GM20000 (cell line): ENCODE measurements around the gene LRRC15.

Experiments
- DNase-seq: peaks from one replicate; pipeline ENCODE4 v3.0.0; 2012; ENCODE audit warnings: low spot score
- TF ChIP-seq, protein P1 (sequence below): IDR thresholded peaks from 2 replicates; pipeline ENCODE4 v1.5.1; 2012; ENCODE audit warnings: mild to moderate bottlenecking, control low read depth; ENCODE audit errors: extremely low read depth, missing control alignments

The LRRC15 gene

DNA sequence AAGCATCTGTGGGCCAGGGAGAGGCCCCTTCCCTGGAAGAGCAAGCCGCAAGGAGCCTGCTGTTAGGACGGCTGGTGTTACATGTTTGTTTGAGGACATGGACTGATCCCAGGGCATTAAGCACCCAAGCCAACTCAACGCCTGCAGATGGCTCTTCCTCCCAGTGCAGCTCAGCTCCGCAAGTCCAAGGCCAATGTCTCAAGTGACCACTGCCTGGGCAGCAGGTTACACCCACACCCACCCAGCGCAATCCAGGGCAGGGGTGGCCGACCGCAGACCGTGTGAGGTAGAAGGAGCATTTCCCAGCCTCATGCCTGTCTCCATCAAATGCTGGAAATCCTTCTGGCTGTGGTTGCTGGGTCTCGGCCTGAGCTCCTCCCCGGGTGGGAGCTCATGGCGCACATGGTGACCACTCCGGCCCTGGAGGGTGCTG is 15.0 kb upstream of the LRRC15 start:
- DNase-seq = no peak
- TF ChIP-seq, protein P1, sequence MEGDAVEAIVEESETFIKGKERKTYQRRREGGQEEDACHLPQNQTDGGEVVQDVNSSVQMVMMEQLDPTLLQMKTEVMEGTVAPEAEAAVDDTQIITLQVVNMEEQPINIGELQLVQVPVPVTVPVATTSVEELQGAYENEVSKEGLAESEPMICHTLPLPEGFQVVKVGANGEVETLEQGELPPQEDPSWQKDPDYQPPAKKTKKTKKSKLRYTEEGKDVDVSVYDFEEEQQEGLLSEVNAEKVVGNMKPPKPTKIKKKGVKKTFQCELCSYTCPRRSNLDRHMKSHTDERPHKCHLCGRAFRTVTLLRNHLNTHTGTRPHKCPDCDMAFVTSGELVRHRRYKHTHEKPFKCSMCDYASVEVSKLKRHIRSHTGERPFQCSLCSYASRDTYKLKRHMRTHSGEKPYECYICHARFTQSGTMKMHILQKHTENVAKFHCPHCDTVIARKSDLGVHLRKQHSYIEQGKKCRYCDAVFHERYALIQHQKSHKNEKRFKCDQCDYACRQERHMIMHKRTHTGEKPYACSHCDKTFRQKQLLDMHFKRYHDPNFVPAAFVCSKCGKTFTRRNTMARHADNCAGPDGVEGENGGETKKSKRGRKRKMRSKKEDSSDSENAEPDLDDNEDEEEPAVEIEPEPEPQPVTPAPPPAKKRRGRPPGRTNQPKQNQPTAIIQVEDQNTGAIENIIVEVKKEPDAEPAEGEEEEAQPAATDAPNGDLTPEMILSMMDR = no peak

DNA sequence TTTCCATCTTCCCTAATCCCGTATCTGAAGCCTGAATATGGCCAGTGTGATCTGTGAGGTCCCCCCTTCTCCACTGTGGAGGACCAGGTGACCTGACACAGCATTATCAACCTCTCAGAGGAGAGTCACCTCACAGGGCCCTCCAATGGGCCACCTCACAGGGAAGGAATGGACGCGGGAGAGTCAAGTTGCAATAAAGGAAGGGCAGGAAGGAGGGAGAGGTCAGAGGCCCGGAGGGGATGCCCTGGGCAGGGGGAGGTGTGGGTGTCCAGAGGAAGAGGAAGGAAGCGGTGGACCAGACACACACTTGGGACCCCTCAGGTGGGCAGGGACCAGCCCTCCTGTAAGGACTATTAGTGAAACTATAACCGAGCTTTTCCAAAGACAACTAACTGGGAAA is 14.6 kb upstream of the LRRC15 start:
- TF ChIP-seq, protein P1 = no peak
- DNase-seq = no peak

DNA sequence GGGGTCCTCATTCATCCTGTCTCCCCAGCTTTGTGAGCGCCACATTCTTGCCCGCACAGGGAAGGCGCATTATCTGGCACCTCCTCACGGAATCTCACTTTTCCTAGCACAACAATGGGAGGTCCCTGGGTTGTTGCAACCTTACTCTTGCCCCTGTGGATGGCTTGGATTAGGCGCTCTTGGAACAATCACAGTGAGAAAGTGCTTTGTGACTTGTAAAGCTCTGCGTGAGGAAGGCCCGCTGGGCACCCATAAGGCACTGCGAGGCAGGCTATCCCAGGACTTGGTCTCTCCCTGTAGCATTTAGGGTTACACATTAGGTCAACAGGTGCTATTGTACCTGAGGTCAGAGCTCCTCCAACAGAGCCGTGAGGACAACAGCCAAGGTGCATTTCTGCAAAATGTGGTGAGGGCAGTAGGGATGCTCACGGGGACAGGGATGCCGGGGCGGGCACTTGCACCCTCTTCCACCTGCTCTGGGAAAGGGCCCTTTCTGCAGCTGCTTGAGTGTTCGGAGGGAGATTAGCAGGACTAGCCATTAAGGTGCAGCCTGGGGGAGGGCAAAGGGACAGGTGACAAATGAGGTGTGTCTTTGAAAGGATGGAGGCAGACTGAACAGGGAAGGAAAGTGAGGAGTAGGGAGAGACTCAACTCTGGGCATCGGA is 13.9 kb upstream of the LRRC15 start:
- TF ChIP-seq, protein P1 = no peak
- no peak for DNase-seq

DNA sequence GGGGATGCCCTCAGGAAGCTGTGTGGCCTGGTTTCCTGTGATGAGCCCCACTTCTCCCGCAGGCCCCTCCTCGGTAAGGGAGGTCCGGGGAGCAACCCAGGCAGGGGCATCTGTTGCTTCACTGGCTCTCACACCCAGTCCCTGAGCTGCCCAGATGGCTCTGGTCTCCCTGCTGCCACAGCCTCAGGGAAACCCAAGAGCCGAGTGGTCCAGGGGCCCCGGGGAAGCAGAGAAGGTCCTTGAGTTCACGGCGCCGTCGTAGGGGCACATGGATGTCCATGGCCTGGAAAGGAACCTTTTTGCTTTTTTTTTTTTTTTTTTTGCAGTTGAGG is 13.3 kb upstream of the LRRC15 start:
- TF ChIP-seq, protein P1 = no peak
- DNase-seq = no peak

DNA sequence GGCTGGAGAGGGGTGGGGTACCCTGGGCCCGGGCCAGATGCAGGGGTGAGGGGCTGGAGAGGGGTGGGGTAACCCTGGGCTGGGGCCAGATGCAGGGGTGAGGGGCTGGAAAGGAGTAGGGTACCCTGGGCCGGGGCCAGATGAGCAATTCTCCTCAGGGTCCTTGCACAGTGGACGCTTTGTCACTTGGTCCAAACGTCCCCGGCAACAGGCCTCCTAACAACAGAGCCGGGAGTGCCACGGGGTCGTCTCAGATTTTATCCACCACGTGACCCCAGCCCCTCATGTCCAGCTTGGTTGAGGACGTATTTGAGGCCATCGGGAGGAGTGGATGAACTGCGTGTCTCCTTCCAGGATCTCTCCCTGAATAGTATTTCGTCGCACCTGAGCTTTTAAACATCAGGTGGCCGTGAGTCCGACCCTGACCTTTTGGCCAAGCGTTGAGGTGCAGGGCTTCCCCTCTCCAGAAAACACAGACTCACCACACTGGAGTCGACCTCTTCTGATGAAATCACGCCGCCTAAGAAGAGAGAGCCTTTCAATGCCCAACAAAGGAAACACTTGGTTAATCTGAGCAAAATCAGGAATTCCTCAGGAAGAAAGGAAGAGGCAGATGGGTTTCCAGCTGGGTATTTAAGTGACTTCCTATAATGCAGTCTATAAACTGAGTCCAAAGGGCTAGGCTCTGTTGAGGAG is 12.8 kb upstream of the LRRC15 start:
- no peak for DNase-seq
- TF ChIP-seq, protein P1 = no peak

DNA sequence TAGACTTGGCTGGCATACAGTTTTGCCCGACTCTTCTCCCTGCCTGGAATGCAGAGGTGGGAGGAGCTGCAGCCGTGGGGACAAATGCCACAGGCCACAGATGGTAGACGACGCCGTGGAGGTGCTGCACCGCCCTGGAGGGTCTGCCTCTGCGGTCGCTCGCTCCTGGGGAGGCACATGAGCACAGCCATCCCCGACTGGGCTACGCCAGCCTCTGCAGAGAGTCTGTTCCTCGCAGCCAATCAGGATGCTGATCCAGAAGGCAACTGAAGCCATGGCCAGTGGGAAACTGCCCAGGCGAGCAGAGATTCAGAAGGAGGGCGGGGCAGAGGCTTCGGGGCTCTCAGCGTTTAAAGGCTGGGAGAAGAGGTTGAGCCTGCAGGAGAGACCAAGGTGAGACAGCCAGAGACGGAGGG is 11.9 kb upstream of the LRRC15 start:
- TF ChIP-seq, protein P1 = no peak
- no peak for DNase-seq

DNA sequence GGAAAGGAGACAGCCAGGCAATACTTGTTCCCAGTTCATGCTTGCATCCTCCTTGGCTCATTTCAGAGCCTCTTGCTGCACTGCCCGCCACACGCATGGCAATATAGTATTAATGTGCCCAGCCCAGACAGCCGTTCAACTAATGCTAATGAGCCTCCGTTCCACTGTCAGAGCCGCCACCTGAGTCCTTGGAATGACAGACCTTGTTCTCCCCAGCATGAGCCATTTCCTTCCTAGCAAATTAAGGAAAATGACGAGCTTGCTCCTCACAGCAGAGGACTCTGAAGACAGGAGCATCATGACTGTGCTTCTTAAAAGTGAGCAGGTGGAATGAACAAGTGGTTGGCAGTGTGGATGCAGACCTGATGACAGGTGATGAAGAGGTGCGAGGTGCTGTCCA is 10.8 kb upstream of the LRRC15 start:
- TF ChIP-seq, protein P1 = no peak
- no peak for DNase-seq
